Loucy (cell line): ENCODE data around the gene FARS2.

Experiments used
- H2AFZ ChIP-seq: fragments of 200-600 bp; sonication (generic); 2 replicates; pipeline ENCODE4 v1.6.0; 2016; ENCODE audit warnings: antibody characterized with exemption, mild to moderate bottlenecking, low read length, moderate library complexity
- H3F3A ChIP-seq: fragments of 200-600 bp; 2 replicates; pipeline ENCODE4 v1.6.0; 2016; ENCODE audit warnings: antibody characterized with exemption, low read depth, mild to moderate bottlenecking
- H3K27me3 ChIP-seq: fragments of 200-600 bp; sonication (generic); 2 replicates; pipeline ENCODE4 v1.6.1; 2014; ENCODE audit warnings: low read length, mild to moderate bottlenecking; ENCODE audit not compliant: insufficient read depth, poor library complexity, severe bottlenecking
- H3K36me3 ChIP-seq: fragments of 200-600 bp; sonication (generic); 2 replicates; pipeline ENCODE4 v1.6.1; 2016; ENCODE audit warnings: low read length; ENCODE audit not compliant: insufficient read depth
- H3K4me1 ChIP-seq: fragments of 200-600 bp; sonication (generic); 2 replicates; pipeline ENCODE4 v1.5.1; 2014; ENCODE audit warnings: low read length, mild to moderate bottlenecking; ENCODE audit not compliant: insufficient read depth, poor library complexity, severe bottlenecking
- H3K4me2 ChIP-seq: fragments of 200-600 bp; sonication (generic); 2 replicates; pipeline ENCODE4 v1.6.0; 2014; ENCODE audit warnings: antibody characterized with exemption, low read length, low read depth, mild to moderate bottlenecking; ENCODE audit not compliant: poor library complexity, severe bottlenecking
- H3K4me3 ChIP-seq: fragments of 200-600 bp; sonication (generic); 2 replicates; pipeline ENCODE4 v1.5.1; 2014; ENCODE audit warnings: low read length, mild to moderate bottlenecking, mixed read lengths; ENCODE audit not compliant: poor library complexity, severe bottlenecking
- H3K79me2 ChIP-seq: fragments of 200-600 bp; sonication (generic); 2 replicates; pipeline ENCODE4 v1.6.1; 2014; ENCODE audit warnings: low read length; ENCODE audit not compliant: insufficient read depth
- H3K9ac ChIP-seq: fragments of 200-600 bp; sonication (generic); 2 replicates; pipeline ENCODE4 v1.6.0; 2014; ENCODE audit warnings: mild to moderate bottlenecking, low read depth, low read length, moderate library complexity; ENCODE audit not compliant: poor library complexity, severe bottlenecking
- H3K9me2 ChIP-seq: fragments of 200-600 bp; sonication (generic); replicated peaks from 2 replicates; pipeline ENCODE4 v1.6.1; 2016; ENCODE audit warnings: low read depth, low read length, mixed read lengths
- H3K9me3 ChIP-seq: fragments of 200-600 bp; sonication (generic); 2 replicates; pipeline ENCODE4 v1.6.1; 2014; ENCODE audit warnings: mild to moderate bottlenecking, antibody characterized with exemption, low read length, low read depth; ENCODE audit not compliant: insufficient read depth
- H4K20me1 ChIP-seq: fragments of 200-600 bp; sonication (generic); 2 replicates; pipeline ENCODE4 v1.6.0; 2014; ENCODE audit warnings: antibody characterized with exemption, low read length, mild to moderate bottlenecking; ENCODE audit not compliant: insufficient read depth, poor library complexity, severe bottlenecking
- CTCF ChIP-seq: fragments of 200-600 bp; sonication (generic); conservative IDR thresholded peaks from 2 replicates; pipeline ENCODE4 v1.5.1; 2014; ENCODE audit warnings: mild to moderate bottlenecking, antibody characterized with exemption, low read length
- EZH2phosphoT487 ChIP-seq: fragments of 200-600 bp; IDR thresholded peaks from 2 replicates; pipeline ENCODE4 v1.6.1; 2018; ENCODE audit warnings: antibody characterized with exemption, mild to moderate bottlenecking, moderate library complexity, borderline replicate concordance

FARS2 gene

DNA sequence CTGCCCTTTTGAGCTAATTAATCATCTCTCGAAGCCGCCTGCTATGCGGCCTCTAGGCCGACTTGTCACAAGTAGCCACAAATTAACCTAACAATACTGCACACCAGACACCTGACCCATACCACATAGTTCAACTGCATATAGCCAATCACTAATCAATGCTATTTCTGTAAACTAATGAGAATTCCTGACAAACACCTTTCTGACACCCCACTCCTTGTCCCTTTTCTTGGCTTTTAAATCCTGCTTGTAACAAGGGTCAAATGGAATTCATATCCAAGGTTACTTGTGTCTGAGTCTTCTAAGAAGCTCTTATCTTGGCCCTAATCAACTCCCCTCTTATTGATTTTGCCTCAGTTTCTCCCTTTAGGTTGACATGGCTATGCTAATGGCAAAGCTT, 379.3 kb downstream of the FARS2 start:
- Histone ChIP-seq H3K27me3 (no peaks in the 10 kb centered on the region), H3K36me3 (no peaks in the 10 kb centered on the region), H3K4me1 (no peaks in the 10 kb centered on the region), H3K9me2 (no peaks in the 10 kb centered on the region), H3K4me3 (no peak overlapping the region), H3K9me3 (peaks cover 7% of the 10 kb centered on the region; the same call in 1 of the 2 replicates), H4K20me1 (no peaks in the 10 kb centered on the region), H3F3A (no peaks in the 10 kb centered on the region), H3K9ac (no peak overlapping the region), H3K79me2 (no peaks in the 10 kb centered on the region), H2AFZ (no peak overlapping the region), H3K4me2 (no peak overlapping the region)
- TF ChIP-seq EZH2phosphoT487: no peak
- TF ChIP-seq CTCF: no peak

DNA sequence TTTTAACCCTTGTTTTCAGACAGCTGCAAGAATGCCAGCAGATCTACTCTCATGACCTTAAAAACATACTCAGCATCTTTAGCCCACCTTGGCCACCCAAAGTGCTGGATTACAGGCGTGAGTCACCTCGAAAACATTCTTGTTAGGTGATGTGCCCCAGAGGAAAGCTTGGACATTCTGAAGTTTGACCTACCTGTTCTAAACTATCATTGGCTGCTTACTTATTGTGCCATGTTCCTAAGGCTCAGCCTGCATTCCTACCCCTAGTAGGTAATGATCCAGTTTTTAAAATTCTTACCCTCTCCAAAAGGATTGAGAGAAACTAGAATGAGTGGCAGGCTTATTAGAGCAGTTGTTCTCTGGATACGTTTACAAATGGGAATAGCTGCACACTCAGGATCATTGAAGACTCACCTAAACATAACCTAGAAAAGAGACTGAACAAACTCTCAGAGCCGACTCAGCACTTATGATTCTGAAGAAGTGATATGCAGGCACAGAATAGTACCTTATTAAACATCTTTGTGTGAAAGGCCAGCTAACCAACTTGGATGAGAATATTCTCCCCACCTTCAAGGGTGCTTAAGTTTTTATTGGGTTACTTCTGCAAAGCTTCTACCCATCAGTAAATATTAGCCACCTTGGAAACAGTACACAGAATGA, 383.3 kb downstream of the FARS2 start:
- Histone ChIP-seq H3K4me3 (no peak overlapping the region), H3K4me1 (no peaks in the 10 kb centered on the region), H3K36me3 (no peaks in the 10 kb centered on the region), H2AFZ (no peak overlapping the region), H3K79me2 (no peaks in the 10 kb centered on the region), H4K20me1 (no peaks in the 10 kb centered on the region), H3K9me2 (no peaks in the 10 kb centered on the region), H3K9ac (no peak overlapping the region), H3K4me2 (no peak overlapping the region), H3K27me3 (no peaks in the 10 kb centered on the region), H3F3A (no peaks in the 10 kb centered on the region), H3K9me3 (peaks cover 7% of the 10 kb centered on the region; the same call in 1 of the 2 replicates)
- TF ChIP-seq CTCF (no peak), EZH2phosphoT487 (no peak)

GRCh38 chr6:5645328-5646290, 384.3 kb downstream of the FARS2 start:
- Histone ChIP-seq H3K4me3 (no peak overlapping the region), H3F3A (no peaks in the 10 kb centered on the region), H3K79me2 (no peaks in the 10 kb centered on the region), H3K4me1 (no peaks in the 10 kb centered on the region), H3K36me3 (no peaks in the 10 kb centered on the region), H3K9me3 (peaks cover 3% of the 10 kb centered on the region; the same call in 1 of the 2 replicates), H3K27me3 (no peaks in the 10 kb centered on the region), H3K9ac (no peak overlapping the region), H3K4me2 (no peak overlapping the region), H4K20me1 (no peaks in the 10 kb centered on the region), H3K9me2 (no peaks in the 10 kb centered on the region), H2AFZ (no peak overlapping the region)
- no peak for TF ChIP-seq CTCF
- TF ChIP-seq EZH2phosphoT487: no peak
